HG02943 (cell line): ENCODE data around the gene HPSE2.

Experiments used
- ATAC-seq: cut with Tn5 transposase; IDR thresholded peaks from one replicate; pipeline ENCODE4 v1.9.1; 2021; ENCODE audit warnings: mild to moderate bottlenecking, low read depth, moderate library complexity; ENCODE audit not compliant: unreplicated experiment

Gene HPSE2

DNA sequence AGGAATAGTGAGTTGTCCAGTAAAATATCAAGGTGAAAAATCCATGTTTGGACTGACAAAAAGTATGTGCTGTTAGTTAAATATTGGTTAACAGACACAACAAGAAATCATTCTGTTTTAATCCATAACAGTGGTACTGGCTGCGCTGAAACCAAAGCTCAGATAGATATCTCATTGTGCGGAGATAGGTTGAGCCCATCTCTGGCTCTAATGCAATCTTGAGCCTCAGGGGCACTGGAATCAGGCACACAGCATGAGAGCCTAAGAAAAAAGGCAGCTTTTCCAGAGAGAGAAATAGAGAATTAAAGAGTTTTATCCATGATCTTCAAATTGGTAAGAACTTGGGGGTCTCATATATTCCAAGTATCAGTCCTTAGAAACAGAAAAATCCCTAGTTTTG lies 373.7 kb downstream of the HPSE2 start:
- ATAC-seq: no peak

DNA sequence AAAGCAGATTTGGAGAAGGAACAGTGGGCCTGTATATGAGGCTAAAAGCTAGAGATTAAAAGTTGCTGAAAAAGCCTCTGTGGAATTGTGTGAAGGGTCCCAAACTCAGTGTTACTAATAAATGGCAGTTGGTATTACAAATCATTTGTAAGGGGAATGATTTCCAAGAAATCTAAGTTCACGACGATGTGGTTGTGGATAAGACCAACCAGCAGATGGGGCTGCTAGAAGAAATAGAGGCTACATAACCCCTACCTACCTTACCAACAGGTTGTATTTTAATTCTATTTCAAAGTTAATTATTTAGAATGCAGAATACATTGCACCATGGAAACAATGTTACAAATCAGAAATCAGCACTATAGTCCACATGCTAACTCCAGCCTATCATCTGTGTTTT lies 377.1 kb downstream of the HPSE2 start:
- ATAC-seq: no peak

DNA sequence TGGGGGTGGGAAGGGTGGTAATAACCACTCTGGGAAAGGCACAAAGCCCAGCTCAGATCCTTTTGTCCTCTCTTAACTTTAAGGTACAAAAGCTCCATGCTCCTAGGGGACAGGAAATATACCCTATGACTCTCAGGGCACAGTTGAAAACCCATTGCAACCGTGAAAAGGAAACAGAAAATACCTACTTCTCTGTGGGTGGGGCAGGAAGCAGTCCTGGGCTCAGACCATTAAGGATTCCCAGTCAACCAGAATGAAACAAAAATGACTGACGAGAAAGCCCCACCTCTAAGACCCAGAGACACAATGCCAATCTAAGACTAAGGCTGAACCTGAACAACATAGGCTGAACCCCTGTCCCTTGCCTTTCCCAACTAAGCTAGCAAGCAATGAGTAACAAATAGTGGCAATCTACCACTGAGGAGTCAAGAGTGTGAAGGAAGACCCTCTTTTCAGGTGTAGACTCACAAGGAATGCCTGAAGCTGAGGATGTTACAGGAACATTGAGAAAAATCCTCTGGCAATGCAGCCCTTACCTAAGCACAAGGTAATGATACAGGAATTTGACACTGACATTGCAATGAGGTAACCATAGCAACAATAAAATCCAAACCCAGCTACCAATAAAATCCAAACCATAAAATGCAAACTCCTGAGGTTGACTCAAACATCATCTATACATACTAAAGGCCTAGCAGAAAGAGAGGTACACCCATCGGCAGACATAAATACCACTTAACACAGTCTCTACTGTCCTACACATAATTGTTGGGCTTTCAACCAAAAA lies 380.1 kb downstream of the HPSE2 start:
- no peak for ATAC-seq

DNA sequence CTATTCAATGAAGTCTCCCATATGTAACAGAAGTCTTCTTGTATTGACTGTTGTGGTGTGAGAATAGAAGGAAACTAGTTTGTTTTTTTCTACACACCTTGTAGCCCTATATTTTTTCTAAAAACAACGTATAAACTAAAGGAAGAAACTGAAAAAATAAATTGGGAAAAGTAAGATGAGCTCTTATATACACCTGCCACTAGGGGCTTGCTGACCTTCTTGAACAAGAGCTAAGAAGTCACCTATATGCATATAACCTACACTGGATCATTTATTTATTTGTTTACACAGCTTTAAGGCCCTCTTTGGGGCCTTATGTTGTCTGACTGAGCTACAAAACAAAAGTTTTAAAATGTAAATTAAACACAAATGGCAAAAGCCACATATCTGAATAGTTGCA lies 383.0 kb downstream of the HPSE2 start:
- no peak for ATAC-seq

DNA sequence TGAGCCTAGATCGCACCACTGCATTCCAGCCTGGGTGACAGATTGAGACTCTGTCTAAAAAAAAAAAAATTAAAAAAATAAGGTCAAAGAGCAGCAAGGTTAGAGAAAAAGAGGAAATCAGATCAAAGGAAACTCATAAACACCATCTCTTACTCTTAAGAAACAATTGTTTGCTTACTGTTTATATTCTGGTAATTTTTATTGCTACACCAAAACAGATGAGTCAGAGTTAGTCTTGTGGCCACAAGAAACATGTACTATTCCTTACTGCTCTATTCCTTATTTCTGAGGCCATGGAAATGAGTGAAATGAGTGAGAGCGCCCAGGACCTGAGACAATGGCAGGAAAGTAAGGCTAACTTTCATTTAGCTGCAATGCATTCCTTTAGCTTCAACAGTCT lies 387.3 kb downstream of the HPSE2 start:
- no peak for ATAC-seq

DNA sequence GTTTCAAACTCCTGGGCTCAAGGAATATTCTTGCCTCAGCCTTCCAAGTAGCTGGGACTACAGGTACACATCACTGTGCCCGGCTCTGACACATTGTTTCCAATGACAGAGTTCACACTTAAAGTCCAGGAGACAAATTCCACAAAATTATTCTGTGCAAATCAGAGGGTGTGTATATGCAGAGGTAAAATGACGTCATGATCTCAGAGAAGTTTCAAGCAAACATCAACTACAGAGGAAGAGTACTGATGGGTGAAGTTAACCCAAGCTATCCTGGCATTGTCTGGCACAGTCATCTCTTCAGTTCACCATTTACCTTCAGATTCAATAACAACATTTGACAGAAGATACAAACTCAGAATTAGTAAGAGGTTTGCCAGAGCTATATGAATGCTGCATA lies 388.9 kb downstream of the HPSE2 start:
- no peak for ATAC-seq

DNA sequence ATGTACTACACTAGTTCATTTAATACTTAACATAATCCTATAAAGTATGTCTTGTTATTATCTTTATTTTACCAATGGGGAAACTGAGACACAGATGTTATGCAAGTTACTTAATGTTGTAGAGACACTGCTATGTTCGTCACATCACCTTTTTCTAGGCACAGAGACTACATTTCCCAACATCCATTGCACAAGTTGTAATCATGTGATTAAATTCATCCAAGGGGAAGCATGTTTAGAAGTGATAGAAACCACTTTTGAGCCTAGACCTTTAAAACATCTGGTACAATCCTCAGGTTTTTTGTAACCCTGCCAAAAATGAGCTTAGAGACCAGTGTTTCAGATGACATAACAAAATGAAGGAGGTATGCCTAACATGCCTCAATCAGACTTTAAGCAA lies 402.1 kb downstream of the HPSE2 start:
- no peak for ATAC-seq

DNA sequence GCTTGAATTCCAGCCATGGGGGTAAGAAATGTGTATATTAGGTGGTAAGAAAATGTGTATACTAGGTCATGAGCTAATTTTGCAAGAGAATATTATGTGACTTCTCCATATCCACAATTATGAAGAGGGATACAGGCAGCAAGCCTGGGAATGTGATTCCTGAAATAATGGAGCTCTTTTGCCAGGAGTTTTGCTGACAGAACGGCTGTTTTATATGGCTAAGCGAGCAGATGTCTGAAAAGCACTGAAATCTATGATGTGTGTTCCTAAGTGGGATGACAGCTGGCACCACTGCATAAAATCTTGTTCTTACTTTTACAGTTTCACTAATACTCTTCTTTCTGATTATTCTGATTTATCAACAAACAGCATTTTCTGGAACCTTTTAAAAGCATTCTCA lies 402.9 kb downstream of the HPSE2 start:
- no peak for ATAC-seq

DNA sequence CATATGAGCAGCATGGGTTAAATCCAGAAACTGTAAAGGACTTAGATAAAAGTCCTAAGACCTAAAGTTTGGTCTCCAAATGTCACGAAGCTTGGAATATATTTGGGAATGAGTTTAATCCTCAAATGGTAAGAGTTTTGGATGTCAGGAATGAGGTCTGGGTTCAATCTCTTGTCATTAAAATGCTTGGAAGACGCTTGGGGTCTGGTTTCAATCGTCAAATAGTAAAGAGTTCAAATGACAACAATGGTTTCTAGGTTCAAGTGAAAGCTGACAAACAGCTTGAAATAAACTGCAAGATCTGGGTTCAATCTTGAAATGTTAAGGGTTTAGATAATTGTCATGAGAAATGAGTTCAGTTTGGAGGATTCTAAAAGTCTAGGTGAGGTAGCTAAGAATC lies 403.5 kb downstream of the HPSE2 start:
- ATAC-seq: no peak

DNA sequence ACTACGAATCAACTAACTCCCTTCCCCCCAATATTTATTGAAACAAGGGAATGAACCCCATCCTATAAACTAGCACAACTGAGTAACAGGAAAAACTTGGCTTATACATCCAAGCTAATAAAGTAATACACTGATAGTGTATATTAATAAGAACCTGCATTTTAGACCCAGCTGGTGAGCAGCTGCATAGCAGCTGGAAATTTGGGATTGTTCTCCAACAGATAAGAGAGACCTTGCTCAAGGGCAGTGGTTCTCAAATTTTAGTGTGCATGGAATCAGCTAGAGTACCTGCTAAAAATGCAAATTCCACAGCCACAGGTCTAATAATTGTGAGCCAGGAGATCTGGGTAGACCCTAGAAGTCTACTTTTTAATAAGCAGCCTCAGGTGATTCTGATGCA lies 404.3 kb downstream of the HPSE2 start:
- no peak for ATAC-seq

DNA sequence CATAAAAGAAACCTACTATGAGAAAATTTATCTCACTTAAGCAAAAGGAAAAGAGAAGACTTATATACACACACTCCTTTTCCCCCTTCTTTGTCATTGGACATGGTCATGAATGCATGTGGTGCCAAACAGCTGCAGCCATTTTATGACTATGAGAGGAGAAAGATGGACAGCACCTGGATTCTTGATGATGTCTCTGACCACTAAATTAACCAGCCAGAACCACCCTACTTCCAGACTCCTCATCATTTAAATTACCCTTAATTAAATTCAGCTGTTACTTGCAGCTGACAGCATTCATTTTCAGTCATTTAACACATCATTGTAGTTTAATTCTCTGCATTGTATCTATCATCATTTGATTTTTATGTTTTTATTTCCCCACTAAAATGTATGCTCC lies 409.9 kb downstream of the HPSE2 start:
- ATAC-seq: no peak

DNA sequence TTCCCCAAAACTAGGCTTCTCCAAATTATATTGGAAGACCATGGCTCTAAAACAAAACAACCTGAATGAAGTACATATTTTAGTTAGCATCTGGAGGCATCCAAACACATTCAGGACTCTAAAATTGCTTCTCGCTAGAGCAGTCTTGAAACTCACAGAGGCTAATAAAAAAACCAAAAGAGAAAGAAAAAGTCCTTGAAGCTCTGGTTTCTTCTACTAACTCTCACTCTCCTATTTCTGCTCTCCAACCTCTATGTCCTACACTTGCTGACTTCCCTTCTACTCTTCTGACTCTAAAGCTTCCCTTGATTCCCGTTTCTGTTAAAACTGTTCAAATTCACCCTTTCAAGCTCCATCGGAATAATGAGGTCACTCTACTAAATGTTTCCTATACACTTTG lies 418.3 kb downstream of the HPSE2 start:
- no peak for ATAC-seq

DNA sequence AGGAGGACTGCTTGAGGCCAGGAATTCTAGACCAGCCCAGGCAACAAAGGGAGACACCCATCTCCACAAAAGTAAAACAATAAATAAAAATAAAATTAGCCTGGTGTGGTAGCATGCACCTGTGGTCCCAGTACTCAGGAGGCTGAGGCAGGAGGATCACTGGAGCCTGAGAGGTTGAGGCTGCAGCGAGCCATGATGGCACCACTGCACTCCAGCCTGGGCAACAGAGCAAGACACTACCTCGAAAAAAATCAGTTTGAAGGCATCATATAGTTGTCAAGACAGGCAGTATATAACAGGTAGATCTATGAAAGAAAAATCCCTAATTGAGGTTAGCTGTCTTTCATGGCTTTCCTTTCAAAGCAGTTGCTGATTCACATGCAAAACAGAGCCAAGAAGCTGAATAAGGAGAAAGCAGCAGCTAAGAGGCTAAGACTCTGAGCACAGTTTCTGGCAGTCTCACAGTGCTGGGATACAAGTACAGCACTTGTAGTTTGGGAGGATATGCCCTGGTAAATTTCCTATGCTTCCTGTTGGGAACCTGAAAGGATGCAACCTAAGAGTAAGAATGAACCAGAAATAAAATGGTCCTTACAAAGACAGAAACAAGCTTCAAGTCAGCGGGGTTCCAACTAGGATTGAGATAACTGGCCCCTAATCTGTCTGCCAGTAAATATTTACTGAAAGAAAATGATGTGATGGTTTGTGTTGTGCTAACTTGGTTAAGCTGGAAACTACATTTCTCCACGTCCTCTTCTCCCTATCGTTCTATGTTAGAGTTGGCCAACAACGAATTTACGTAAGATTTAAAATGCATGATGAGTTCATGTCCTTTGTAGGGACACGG lies 420.4 kb downstream of the HPSE2 start:
- ATAC-seq: no peak

DNA sequence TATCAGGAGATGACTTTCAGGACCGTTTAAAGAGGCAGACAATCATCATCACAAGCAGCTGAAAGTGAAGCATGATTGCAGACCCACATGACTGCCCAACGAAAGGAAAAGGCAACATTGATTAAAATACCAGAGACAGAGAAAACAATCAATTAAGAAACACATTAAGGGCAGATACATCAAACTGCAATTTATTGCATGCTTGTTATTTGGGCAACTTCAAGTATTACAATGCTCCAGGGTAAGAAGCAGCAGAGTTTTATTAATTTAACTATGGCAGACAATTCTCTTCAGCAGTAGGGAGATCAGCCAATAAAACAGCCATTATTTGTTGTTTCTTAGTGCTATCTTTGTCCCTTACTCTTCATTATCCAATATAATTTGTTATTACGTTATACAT lies 421.2 kb downstream of the HPSE2 start:
- no peak for ATAC-seq

DNA sequence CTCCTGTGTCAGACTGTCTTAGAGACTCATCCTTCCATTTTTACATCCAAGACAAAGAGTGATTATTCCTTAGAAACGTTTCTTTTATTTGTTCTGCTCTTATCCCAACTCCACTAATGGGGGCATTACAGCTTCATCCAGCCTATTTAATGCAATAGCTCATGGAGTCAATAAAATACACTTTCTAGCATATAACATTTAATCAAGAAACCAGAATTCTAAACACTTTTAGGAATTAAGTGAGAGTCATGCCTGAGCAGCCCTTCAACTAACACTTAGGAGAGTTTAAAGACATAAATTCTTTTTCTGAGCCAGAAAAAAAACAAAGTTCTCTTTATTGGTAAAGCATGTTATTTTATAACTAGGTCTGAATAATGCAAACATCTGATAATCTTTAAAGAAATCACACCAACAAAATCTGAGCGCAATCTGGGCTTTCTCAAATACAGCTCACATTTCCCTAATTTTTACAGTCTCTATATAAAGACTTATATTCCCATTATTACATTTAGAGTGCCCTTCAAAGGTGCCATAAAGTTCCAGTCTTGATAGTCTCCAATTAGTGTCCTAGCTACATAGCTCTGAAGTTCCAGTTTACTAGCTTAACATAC lies 427.3 kb downstream of the HPSE2 start:
- no peak for ATAC-seq

DNA sequence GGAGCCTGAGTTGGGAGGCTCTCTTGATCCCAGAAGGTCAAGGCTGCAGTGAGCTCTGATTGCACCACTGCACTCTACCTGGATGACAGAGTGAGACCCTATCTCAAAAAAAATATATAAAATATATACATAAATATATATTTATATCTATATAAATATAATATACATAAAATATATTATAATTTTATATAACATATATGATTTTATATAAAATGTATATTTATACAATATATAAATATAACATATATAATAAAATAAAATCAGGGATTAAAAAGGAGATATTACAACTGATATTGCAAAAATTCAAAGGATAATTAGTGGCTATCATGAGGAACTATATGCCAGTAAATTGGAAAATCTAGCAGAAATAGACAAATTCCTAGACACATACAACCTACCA lies 435.4 kb downstream of the HPSE2 start:
- ATAC-seq: no peak

DNA sequence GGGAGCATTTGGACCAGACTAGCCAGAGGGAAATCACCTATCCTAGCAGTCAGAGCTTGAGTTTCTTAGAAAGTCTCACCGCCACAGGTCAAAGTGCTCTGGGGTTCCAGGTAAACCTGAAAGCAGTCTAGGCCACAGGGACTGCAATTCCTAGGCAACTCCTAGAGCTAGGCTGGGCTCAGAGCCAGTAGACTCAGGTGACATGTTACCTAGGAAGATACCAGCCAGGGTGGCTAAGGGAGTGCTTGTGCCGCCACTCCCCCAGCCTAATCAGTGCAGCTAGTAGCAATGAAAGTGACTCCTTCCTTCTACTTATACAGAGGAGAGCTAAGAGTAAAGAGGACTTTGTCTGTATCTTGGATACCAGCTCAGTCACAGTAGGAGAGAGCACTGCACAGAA lies 440.2 kb downstream of the HPSE2 start:
- no peak for ATAC-seq

DNA sequence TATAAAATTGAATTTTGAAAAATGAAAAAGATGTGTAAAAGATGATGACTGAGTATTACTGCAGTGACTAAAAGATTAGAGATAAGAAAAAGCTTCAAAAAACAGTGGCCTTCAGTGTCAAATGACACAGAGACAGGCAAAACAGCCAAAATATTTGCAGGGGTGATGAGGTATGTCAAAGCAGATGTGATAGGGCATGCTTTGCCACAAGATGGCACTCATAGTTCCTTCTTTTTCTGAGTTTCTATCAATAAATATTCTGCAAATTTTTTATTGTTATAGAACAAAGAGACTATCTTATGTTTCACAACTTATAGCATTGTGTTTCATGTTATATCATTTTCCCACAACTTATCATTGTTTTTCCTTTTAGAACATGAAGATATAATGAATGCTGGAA lies 444.8 kb downstream of the HPSE2 start:
- ATAC-seq: no peak

DNA sequence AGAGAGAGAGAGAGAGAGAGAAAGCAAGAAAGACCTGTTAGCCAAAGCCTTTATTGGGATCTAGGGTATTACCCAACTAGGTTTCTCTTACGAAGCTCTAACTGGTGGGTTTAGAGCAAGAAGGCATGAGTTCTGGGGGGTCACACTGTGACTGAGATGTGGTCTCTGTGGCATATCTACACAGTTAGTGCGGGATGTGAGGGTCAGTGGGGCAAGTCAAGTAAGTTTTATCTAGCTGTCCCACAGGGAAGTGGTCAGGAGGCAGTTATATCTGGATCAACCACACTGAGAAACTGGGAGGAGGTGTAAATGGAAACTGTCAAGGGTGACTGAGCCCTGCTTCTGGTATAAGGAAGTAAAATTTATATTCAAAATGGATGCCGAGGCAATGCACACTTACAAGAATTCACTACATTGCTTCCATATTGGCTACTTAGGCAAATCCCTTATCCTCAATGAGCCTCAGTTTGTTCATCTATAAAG lies 457.3 kb downstream of the HPSE2 start:
- ATAC-seq: no peak

DNA sequence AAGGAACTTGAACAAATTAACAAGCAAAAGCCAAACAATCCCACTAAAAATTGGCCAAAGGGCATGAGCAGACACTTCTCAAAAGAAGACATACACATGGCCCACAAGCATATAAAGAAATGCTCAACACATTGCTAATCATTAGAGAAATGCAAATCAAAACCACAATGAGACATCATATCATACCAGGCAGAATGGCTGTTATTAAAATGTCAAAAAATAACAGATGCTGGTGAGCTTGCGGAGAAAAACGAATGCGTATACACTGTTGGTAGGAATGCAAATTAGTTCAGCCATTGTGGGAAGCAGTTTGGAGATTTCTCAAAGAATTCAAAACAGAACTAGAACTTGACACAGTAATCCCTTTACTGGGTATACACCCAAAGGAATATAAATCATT lies 477.2 kb downstream of the HPSE2 start:
- no peak for ATAC-seq

DNA sequence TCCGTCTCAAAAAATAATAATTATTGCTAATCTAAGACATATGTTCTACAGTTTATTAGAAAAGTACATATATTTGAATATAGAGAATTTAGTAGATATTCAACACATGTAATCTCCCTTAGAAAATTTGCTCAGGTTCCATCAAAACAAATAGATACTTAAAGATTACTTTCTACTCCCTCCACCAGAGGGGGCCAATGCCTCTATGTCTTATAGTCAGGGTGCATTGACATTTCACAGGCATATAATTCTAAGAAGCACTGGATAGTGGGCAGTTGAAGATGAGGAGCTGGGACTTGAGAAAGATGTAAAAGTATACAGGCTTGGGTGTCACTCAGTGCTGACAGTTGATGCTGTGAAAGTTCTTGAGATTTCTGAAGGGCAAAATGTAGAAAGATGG lies 487.4 kb downstream of the HPSE2 start:
- no peak for ATAC-seq
